ENCODE results near the gene HDAC4.

The HDAC4 gene

GRCh38 chr2:239175181-239175580 lies 225.6 kb downstream of the HDAC4 start:
- H3K27me3 ChIP-seq (ENCODE audit: insufficient read depth, poor library complexity, severe bottlenecking) = no peaks in the 10 kb centered on the region
- TF ChIP-seq POLR2AphosphoS5 (IDR thresholded peaks at IDR 0.05; ENCODE audit: low read depth) = no peak
- no peak for TF ChIP-seq CTCF (IDR thresholded peaks at IDR 0.05; ENCODE audit: insufficient read depth, low read length)
- TF ChIP-seq REST (IDR thresholded peaks at IDR 0.05; ENCODE audit: insufficient replicate concordance, low read depth) = no peak
- TF ChIP-seq GABPA (IDR thresholded peaks at IDR 0.05; ENCODE audit: low read depth) = no peak
- no peak for TF ChIP-seq SPI1 (IDR thresholded peaks at IDR 0.05; ENCODE audit: borderline replicate concordance, low read depth)
- H3K27ac ChIP-seq (replicated peaks) = no peak overlapping the region
- no peak for DNase-seq (ENCODE audit: low read depth in 1 of 2, low spot score in 1 of 2)
- no peak overlapping the region for H3K4me3 ChIP-seq (replicated peaks; ENCODE audit: insufficient read depth, low read length)

GRCh38 chr2:239173301-239173700 lies 227.5 kb downstream of the HDAC4 start:
- DNase-seq (ENCODE audit: low read depth in 1 of 2, low spot score in 1 of 2) = no peak
- Histone ChIP-seq H3K4me3 (replicated peaks; ENCODE audit: insufficient read depth, low read length) (no peak overlapping the region), H3K27me3 (ENCODE audit: insufficient read depth, poor library complexity, severe bottlenecking) (no peaks in the 10 kb centered on the region), H3K27ac (replicated peaks) (no peak overlapping the region)
- TF ChIP-seq REST (IDR thresholded peaks at IDR 0.05; ENCODE audit: insufficient replicate concordance, low read depth) = no peak

- Histone ChIP-seq H3K4me3 (replicated peaks; ENCODE audit: insufficient read depth, low read length) (no peak overlapping the region), H3K27me3 (ENCODE audit: insufficient read depth, poor library complexity, severe bottlenecking) (no peaks in the 10 kb centered on the region), H3K27ac (replicated peaks) (no peak overlapping the region)
- TF ChIP-seq CTCF (IDR thresholded peaks at IDR 0.05; ENCODE audit: insufficient read depth, low read length) (no peak), SPI1 (IDR thresholded peaks at IDR 0.05; ENCODE audit: borderline replicate concordance, low read depth) (no peak), REST (IDR thresholded peaks at IDR 0.05; ENCODE audit: insufficient replicate concordance, low read depth) (no peak), GABPA (IDR thresholded peaks at IDR 0.05; ENCODE audit: low read depth) (no peak), POLR2AphosphoS5 (IDR thresholded peaks at IDR 0.05; ENCODE audit: low read depth) (no peak)
- no peak for DNase-seq (ENCODE audit: low read depth in 1 of 2, low spot score in 1 of 2)
These were observed 229.2 kb downstream of the HDAC4 start for GRCh38 chr2:239171643-239172042.

Data from HL-60 (cell line).